HCEC 1CT (cell line): ENCODE results near the gene PFKFB3.
"Not testable (repeated sequence)": the region's sequence is repeated elsewhere in the genome, so short reads cannot be mapped to it uniquely, and the experiment has no call there.

Experiments
- DNase-seq: peaks from one replicate; pipeline ENCODE4 v3.0.0-alpha.2; 2017

PFKFB3 gene

DNA sequence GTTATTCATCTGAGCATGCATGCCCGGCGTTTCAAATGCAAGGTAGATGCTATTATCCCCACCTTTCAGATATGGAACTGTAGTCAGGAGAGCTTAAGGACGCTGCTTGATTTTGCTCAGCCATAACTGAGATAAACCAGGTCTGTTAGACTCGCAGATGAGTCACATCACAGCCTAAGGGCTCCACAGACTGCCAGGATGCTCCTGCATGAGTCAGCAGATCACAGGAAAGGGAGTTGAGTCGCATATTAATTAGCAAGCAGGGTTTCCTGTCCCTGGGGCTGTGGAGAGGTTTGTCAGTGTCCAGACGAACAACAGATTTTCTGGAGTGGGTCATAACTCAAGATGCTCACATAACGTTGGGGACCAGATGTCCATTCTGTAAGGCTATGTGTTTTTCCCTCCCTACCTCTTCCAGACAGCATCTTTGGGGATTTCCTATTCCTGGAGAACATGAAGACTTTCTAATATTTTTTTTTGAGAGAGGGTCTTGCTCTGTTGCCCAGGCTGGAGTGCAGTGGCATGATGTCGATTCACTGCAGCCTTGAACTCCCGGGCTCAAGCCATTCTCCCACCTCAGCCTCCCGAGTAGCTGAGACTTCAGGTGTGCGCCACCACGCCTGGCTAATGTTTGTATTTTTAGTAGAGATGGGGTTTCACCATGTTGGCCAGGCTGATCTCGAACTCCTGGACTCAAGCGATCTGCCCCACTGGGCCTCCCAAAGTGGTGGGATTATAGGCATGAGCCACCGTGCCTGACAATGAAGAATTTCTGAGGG, 36.7 kb downstream of the PFKFB3 start:
- DNase-seq = peak; percentile 96

DNA sequence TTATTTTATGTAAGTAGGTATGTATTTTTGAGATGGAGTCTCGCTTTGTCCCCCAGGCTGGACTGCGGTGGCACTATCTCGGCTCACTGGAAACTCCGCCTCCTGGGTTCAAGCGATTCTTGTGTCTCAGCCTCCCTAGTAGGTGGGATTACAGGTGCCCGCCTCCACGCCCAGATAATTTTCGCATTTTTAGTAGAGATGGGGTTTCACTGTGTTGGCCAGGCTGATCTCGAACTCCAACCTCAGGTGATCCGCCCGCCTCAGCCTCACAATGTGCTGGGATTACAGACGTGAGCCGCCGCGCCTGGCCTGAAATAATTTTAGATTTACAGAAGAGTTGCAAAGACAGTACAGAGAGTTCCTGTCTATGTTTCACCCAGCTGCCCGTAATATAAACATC, 37.5 kb downstream of the PFKFB3 start:
- DNase-seq = no peak

DNA sequence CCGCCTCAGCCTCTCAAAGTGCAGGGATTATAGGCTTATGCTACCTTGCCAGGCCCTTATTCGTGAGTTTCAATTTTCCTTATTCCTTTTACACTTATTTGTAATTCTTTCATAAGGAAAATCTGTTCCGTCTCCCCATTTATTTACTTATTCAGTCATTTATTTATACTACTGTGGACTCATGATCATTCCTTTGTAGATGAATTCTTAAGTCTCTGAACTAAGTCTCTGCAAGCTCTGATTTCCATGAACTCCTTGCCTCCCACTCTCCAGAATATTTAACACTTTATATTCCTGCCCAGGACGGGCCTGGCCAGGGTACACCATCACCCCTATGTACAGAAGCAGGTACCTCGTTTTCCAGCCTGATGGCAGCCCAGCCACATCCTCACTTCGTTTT, 39.4 kb downstream of the PFKFB3 start:
- no peak for DNase-seq

DNA sequence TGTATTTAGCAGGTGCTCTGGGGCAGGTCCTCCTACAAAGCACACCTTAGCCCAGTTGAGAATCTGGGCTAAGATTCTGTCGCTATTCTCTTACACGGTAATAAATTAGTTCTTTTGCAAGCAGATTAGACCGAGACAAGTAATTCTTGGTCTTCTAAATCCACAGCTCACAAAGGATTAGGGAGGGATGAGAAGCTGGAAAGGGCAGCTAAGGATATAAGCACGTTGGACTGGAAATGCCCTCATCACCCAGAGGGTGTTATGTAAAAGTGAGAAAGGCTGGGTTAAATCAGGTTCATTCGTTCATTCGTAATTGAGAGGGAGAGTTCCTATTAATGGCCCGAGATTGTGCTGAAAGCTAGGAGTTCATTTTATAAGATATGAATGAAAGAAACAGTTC, 41.8 kb downstream of the PFKFB3 start:
- DNase-seq = no peak

DNA sequence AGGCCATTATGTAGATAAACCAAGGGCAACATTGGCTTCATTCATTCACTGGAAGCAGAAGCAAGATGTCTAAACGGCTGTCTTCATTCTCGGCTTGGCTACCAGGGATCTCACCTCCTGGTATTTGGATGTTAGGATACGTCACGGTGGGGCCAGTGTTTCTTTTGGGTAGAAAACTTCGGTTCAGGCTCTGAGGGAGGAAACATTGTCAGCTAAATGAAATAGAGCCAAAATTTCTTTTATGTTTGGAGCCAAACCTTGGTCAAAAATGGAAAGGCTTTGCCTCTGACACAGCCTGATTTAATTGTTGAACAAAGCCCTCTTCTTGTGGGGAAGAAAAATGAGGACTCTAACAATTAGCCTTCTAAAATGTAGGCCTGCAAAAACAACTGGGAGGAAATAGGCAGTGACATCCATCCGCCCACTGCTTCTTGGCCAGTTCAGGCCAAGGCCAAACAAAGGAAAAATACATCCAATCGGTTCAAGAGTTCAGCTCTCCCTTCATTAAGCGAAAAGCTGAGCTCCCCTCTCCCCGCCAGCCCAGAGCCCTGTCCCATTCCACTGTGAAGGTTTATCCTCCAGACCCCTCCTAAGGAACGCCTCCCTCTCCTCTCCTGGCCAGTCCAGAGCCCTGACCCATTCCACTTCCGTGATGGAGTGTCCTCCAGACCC, 44.4 kb downstream of the PFKFB3 start:
- no peak for DNase-seq

DNA sequence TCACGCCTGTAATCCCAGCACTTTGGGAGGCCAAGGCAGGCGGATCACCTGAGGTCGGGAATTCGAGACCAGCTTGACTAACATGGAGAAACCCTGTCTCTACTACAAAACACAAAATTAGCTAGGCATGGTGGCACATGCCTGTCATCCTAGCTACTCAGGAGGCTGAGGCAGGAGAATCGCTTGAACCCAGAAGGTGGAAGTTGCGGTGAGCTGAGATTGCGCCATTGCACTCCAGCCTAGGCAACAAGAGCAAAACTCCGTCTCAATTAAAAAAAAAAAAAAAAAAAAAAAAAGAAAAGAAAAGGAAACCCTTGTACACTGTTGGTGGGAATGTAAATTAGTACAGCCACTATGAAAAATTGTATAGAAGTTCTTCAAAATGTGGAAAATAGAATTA, 46.2 kb downstream of the PFKFB3 start:
- not testable (repeated sequence) for DNase-seq

DNA sequence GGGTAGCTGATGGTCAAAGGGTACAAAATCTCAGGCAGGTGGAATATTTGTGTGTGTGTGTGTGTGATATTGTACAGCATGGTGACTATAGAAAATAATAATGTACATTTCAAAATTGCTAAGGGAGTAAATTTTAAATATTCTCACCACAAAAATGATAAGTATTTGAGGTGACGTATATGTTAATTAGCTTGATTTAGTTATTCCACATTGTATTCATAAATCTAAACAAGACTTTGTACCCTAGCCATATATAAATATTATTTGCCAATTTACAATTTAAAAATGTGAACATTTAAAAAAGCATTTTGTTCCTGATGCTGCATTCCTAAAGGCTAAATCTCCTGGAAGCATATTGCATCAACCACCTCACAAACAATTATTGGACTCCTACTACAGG, 47.0 kb downstream of the PFKFB3 start:
- DNase-seq = no peak

DNA sequence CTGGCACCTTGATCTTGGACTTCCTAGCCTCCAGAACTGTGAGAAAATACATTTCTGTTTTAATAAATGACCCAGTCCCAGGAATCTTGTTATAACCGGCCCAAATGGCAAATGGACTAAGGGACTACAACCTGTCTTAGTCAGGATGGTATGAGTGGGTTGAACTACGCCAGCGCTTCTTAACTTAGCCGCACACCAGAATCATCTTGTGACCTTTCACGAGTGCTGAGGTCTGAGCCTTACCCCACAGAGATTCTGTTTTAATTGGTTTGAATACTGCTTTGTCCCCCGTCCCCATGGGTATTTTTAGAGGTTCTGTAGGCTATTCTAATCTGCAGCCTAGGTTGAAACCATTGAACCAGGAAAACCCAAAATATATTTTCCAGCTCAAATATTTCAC, 48.0 kb downstream of the PFKFB3 start:
- DNase-seq = no peak

DNA sequence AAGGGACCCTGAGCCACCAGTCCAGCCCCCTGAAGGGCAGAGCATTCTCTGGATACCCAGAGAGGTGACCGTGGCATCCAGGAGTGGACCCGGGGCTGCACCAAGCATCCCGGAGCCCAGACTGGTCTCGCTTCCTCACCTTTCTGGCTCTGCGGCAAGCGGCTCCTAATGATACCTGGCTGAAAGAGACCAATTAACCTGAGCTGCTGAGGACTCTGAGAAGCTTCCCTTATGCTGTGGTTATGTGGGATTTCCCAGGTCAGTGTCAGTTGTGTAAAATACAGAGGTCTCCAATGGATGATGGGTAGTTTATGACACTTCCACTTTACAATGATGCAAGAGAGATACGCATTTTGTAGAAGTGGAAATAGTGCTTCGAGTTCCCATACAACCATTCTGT, 51.5 kb downstream of the PFKFB3 start:
- DNase-seq = no peak

DNA sequence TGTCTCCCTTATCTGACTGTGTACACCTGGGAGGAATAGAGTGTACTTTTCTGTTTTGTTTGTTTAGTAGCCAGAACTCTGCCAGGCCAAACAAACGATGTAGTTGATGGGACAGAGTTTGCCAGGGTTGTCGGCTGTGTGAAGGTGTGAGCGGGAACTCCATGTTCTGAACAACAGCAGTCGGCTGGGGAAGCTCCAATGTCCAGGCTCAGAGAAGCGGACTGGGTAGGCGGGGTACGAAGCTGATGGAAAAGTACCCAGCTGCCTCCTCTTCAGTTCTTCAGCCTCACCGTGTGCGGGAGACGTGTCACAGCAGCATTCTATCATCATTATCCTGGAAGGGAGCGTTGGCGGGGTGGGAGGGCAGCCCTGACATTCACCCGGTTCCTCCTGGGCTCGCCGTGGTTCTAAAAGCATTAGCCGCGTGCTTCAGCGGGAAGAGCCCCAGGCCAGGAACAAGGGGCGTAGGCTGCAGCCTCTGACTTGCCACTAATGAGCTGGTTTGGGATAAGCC, 52.9 kb downstream of the PFKFB3 start:
- no peak for DNase-seq

DNA sequence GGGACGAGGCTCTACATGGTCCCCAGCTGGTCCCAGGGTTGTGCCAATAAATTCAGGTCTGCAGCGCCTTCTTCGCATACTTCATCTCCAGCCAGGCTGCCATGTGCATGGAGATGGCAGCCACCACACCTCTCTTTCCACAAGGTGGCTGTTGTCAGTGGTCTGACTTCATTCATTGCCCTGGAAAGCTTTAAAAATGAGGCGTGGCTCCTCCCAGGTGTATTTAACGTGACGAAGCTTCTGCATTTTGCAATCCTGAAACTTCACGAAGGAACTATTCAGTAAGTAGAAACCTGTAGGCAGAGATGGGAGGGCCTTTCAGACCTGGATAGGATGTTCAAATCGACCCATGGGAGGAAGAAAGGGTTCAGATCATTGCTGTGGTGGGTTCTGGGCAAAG, 53.7 kb downstream of the PFKFB3 start:
- DNase-seq = no peak

DNA sequence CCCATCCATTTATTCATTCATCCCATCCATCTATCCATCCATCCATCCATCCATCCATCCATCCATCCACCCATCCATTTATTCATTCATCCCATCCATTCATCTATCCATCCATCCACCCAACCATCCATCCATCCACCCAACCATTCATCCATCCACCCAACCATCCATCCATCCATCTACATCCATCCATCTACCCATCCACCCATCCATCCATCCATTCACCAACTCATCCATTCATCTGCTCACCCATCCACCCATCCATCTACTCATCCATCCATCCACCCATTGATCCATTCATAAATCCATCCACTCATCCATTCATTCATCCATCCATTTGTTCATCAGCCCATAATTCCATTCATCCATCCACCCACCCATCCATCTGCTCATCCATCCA, 56.4 kb downstream of the PFKFB3 start:
- no peak for DNase-seq

DNA sequence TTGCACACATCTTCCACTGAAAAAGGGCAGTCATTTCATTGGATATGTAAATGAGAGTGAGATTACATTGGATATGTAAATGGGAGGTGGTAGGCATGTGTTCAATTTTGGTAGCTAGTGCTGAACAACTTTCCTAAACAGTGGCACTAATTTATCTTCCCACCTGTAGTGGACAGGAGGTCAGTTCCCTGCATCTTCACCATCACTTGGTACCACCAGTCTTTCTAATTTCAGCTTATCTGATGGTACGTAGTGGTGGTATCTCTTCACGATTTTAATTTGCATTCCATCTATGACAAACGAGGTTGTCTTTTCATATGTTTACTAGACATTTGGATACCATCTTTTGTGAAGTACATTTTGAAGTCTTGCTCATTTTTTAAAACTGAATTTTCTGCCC, 58.1 kb downstream of the PFKFB3 start:
- DNase-seq = no peak

DNA sequence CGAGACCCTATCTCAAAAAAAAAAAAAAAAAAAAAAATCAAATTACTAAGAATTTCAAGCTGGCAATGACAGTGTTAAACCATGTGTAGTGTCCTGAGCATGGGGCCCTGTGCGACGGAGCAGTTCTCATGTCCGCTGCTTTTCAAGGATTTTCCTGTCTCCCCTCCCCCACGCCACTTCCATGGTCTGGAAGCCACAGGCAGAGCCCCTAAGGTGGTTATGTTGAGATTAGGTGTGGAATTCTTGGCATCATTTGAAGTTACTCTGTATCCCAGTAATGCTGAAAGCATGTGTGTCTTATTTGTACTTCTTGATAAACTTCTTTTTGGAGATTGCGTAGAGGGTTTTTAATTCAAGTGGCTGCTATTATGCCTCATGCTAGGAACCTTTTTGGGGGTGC, 65.2 kb downstream of the PFKFB3 start:
- DNase-seq = no peak

DNA sequence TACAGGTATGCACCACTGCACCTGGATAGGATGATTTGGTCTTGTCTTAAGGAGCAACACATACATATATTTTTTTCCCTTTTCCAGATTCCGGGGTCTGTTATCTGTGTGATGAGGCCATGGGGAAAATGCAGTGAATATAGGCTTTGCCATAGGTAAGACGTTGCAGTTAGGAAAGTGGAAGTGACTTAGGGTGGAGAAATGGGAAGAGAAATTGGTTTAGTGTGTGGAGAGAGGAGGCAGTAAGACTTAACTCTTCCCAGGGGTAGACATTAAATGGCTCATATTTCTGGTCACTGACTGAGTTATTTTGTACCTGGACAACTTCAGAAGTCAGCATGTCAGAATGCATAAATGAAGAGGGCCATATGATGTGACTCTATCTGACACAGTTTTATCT, 66.7 kb downstream of the PFKFB3 start:
- no peak for DNase-seq

DNA sequence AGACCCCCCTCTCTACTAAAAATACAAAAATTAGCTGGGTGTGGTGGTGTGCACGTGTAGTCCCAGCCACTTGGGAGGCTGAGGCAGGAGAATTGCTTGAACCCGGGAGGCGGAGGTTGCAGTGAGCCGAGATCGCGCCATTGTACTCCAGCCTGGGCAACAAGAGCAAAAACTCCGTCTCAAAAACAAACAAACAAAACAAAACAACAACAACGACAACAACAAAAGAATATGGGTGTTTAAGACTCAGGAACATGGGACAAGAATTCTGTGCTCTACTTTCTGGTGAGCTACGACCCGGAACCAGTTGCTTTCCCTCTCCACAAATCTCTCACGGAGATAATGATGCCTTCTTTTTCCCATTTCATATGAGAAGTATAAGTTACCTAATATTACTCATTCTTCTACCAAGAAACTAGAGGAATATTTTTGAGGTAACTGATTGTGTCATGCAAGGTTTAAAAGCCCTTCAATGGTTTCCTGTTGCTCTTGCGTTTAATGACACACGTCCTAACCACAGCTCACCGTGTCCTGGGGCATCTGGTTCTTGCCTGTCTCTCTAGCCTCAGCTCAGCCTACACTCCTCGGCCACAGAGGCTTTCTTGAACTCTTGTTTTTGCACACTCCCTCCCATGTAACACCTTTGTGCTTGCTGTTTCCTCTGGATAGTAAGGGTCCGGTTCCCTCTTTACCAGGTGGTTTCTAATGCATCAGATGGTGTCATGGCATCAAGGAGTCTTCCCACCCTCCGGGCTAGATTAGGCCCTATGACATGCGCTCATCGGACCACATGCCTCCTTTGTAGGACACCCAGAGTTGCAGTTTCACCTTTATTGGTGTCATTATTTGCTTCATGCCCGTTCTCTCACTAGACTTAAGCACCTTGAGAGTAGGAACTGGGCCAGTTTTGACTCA, 67.5 kb downstream of the PFKFB3 start:
- DNase-seq = no peak

DNA sequence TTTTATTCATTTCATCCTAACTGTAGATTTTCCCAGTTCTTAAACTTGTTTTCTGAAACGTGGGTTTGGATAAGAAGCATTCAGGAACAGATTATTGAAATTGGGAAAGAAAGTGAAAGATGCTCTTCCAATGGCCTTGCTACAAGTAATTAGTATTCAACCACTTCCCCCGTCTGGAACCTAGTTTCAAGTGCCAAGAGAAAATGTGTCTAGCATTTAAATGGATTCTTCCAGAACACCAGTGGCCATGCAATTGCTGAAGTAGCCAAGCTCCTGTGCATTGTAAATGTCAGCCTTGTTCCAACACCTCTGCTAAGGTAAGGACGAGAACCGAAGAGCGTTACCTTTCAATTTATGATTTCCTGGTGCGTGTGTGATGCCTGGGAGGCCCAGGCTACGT, 68.2 kb downstream of the PFKFB3 start:
- DNase-seq = no peak

DNA sequence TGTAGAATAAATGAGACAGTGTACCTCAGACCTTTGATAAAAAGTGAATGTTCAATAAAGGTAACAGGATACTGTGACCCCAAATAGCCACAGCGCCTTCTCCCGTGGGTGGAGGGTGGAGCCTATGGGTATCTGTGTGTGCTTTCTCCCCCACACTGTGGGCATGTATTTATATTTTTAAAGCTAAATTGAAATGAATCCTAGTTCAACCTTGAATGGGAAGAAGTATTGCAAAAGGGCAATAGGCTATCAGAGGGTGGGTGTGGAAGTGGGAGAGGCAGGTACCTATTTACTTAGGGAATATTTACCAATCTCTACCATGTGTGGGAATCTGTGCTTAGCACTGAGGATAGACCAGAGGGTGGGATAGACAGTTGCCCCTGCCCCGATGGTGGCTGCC, 68.9 kb downstream of the PFKFB3 start:
- no peak for DNase-seq

DNA sequence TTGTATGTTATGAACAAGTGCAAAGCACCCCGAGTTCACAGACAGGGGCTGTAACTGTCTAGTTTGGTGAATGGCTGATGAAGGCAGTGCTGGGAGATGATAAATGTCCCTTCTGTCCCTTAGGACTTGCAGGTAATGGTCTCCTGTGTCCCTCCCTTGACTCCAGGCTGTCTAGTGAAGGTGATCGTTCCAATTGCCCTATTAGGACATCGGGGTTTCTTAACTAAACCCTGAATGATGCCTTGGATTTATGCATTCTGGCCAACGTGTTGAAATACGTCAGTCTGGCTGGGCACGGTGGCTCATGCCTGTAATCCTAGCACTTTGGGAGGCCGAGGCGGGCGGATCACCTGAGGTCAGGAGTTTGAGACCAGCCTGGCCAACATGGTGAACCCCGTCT, 69.4 kb downstream of the PFKFB3 start:
- no peak for DNase-seq

DNA sequence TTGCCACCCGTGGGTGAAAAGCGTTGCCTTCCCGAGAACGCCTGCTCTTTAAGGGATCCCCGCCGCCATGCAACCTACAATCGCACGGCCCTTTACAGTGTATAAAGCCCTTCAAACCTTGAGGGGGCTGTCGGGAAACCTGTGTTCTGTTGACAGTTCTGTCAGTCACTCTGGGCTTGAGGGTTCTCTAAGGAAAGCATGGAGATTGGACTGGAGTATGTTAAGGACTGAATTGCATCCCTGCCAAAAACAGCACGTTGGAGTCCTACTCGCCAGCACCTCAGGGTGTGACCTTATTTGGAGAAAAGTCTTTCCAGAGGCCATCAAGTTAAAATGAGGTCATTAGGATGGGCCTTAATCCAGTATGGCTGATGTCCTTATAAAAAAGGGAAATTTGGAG, 70.6 kb downstream of the PFKFB3 start:
- no peak for DNase-seq

DNA sequence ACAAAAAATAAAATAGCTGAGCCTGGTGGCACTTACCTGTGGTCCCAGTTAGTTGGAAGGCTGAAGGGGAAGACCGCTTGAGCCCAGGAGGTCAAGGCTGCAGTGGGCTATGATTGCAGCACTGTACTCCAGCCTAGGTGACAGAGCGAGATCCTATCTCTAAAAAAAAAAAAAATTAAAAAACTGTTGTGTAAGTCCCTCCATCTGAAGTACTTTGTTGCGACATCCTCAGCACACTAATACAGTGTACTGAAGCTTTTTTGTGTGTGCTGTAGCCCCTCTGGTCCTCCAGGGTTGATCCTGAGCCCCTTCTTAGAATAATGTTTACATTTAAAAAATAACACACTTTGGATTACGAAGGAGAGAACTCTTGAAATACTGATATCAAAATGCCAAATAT, 71.3 kb downstream of the PFKFB3 start:
- peak; percentile 30 for DNase-seq

DNA sequence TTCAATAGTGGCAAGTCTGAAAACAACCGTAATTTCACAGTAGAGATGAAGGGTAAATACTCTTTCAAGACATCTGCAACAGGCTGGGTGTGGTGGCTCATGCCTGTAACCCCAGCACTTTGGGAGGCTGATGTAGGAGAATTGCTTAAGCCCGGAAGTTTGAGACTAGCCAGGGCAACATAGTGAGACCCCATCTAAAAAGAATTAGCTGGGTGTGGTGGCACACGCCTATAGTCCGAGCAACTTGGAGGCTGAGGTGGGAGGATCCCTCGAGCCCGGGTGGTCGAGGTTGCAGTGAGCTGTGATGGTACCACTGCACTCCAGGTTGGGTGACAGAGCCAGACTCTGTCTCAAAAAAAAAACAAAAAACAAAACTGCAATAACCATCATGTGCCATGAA, 71.8 kb downstream of the PFKFB3 start:
- no peak for DNase-seq
